ENCODE data around the gene IL2RA. TPM values are rescaled to one million over a fixed set of nuclear protein-coding genes. Genes with fewer than 3 reads are reported as not detected.

The IL2RA gene
- total and polyA plus RNA-seq, 10 of the 15 experiments (the other 5 are each of a cell fraction or from before 2014, with no cell fraction given), result 2.2 to 6.0 (median 4.9) TPM

DNA sequence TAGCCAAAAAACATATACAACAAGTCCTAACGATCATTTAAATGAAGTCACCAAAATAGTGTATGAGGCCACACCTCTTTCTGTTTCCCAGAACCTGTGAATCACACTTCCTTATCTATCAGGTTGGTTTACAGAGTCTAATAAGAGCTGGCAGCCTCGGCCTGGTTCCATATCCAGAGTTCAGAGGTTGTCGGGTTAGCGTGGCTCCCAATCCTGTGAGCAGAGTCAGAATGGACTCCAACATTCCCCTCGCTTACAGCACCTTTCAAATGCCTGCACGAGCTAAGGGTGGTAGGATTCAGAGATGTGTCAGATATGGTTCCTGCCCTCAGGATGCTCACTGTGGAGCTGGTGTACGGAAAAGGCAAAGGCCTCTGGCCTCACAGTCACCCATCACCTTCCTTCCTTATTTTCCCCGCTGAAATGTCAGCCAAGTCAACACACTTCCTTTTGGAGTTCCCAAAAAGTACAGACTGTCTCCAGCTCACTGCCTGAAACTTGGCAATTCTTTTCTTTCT lies 90.8 kb downstream of the IL2RA start (continued):
- TF ChIP-seq NR2C1 (IDR thresholded peaks at IDR 0.05) (0 out of 2 replicates have a peak, but pooled peaks have one; percentile 9), CBX5 (IDR thresholded peaks at IDR 0.05; ENCODE audit: low read depth) (no peak), NFXL1 (IDR thresholded peaks at IDR 0.05; ENCODE audit: borderline replicate concordance) (no peak), DPF2 (IDR thresholded peaks at IDR 0.05) (0 out of 2 replicates have a peak, but pooled peaks have one; percentile 21), IKZF1 (conservative IDR thresholded peaks at IDR 0.05) (peak; percentile 32; the same call in 1 of the 2 replicates), ATF7 (IDR thresholded peaks at IDR 0.05; ENCODE audit: low read depth) (no peak), SIN3A (IDR thresholded peaks at IDR 0.05; ENCODE audit: low read depth, low read length) (no peak)
- TF ChIP-seq, protein P1, sequence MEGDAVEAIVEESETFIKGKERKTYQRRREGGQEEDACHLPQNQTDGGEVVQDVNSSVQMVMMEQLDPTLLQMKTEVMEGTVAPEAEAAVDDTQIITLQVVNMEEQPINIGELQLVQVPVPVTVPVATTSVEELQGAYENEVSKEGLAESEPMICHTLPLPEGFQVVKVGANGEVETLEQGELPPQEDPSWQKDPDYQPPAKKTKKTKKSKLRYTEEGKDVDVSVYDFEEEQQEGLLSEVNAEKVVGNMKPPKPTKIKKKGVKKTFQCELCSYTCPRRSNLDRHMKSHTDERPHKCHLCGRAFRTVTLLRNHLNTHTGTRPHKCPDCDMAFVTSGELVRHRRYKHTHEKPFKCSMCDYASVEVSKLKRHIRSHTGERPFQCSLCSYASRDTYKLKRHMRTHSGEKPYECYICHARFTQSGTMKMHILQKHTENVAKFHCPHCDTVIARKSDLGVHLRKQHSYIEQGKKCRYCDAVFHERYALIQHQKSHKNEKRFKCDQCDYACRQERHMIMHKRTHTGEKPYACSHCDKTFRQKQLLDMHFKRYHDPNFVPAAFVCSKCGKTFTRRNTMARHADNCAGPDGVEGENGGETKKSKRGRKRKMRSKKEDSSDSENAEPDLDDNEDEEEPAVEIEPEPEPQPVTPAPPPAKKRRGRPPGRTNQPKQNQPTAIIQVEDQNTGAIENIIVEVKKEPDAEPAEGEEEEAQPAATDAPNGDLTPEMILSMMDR (IDR thresholded peaks at IDR 0.05 in 2 of 3, conservative IDR thresholded peaks at IDR 0.05 in 1 of 3; ENCODE audit: control insufficient read depth in 2 of 3, extremely low read depth in 1 of 3, insufficient read depth in 1 of 3, low read depth in 3 of 3, low read length in 3 of 3), result no peak
- TF ChIP-seq, protein P2, sequence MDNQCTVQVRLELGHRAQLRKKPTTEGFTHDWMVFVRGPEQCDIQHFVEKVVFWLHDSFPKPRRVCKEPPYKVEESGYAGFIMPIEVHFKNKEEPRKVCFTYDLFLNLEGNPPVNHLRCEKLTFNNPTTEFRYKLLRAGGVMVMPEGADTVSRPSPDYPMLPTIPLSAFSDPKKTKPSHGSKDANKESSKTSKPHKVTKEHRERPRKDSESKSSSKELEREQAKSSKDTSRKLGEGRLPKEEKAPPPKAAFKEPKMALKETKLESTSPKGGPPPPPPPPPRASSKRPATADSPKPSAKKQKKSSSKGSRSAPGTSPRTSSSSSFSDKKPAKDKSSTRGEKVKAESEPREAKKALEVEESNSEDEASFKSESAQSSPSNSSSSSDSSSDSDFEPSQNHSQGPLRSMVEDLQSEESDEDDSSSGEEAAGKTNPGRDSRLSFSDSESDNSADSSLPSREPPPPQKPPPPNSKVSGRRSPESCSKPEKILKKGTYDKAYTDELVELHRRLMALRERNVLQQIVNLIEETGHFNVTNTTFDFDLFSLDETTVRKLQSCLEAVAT (IDR thresholded peaks at IDR 0.05), result 0 out of 2 replicates have a peak, but pooled peaks have one; percentile 15
